ENCODE results near the gene FUT1. TPM values are rescaled to one million over a fixed set of nuclear protein-coding genes. Genes with fewer than 3 reads are reported as not detected.
A peak's percentile ranks its signal among the peaks of the same experiment; 100 is the strongest.

The FUT1 gene
- total and polyA plus RNA-seq, 9 of the 15 experiments (the other 6 are each of a cell fraction or from before 2014, with no cell fraction given), result 2.3 to 18.5 (median 8.8) TPM

DNA sequence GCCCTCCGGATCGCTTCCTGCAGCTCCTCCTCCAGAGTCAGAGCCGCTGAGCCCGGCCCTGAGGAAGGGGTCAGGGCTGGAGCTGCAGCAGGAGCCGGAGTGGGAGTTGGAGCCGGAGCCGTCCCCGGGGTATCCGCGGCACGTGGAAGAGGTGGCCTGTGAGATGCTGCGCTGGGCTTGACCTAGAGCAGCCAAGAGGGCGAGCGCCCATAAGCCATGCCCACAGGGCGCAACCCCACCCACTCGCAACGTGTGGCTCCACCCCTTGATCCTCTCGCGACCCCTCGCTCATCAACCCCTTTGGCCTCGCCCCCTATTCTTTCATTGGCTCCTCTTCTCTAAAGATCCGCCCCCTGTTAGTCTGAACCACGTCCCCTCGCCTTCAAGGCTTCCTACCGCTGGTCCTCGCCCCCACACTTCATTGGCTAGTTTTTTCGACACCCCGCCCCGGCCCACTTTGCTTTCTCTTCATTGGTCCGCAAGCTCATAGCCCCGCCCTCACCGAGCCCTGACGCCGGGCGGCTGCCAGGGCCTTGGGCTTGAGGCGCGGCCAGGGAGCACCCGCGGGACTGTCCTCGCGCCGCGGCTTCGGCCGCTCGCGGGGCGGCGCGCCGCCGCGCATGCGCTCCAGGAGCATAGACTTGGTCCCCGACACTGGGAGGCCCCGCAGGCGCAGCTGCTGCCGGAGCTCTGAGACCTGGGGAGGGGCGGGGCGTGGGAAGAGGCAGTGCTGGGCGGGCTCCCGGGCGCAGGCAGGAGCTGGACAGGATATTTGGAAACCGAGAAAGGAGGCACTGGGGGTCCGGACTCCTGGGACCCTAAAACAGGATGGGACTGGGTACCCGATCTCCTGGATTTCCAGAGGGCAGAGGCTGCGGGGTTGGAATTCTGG lies 38.3 kb downstream of the FUT1 start (continued):
- TF ChIP-seq, protein P1, sequence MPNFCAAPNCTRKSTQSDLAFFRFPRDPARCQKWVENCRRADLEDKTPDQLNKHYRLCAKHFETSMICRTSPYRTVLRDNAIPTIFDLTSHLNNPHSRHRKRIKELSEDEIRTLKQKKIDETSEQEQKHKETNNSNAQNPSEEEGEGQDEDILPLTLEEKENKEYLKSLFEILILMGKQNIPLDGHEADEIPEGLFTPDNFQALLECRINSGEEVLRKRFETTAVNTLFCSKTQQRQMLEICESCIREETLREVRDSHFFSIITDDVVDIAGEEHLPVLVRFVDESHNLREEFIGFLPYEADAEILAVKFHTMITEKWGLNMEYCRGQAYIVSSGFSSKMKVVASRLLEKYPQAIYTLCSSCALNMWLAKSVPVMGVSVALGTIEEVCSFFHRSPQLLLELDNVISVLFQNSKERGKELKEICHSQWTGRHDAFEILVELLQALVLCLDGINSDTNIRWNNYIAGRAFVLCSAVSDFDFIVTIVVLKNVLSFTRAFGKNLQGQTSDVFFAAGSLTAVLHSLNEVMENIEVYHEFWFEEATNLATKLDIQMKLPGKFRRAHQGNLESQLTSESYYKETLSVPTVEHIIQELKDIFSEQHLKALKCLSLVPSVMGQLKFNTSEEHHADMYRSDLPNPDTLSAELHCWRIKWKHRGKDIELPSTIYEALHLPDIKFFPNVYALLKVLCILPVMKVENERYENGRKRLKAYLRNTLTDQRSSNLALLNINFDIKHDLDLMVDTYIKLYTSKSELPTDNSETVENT (CRISPR knock-in tag; IDR thresholded peaks at IDR 0.05), result peak; percentile 40; the same call in 1 of the 2 replicates
- TF ChIP-seq ZNF830 (CRISPR knock-in tag; IDR thresholded peaks at IDR 0.05) (no peak), HMG20A (CRISPR knock-in tag; conservative IDR thresholded peaks at IDR 0.05) (no peak), ZNF512 (tag; IDR thresholded peaks at IDR 0.05) (no peak), RBM25 (IDR thresholded peaks at IDR 0.05; ENCODE audit: low read depth, low read length, severe bottlenecking) (peak; percentile 62), BHLHE40 (IDR thresholded peaks at IDR 0.05; ENCODE audit: low read length) (no peak), MBD2 (IDR thresholded peaks at IDR 0.05; ENCODE audit: borderline replicate concordance, low read depth) (peak; percentile 89; the same call in 1 of the 2 replicates), NR0B1 (IDR thresholded peaks at IDR 0.05; ENCODE audit: partially characterized antibody) (no peak), ZNF398 (CRISPR knock-in tag; IDR thresholded peaks at IDR 0.05) (no peak), SUPT5H (IDR thresholded peaks at IDR 0.05) (peak; percentile 40; the same call in 1 of the 2 replicates), ZNF175 (CRISPR knock-in tag; IDR thresholded peaks at IDR 0.05; ENCODE audit: low read depth) (no peak), RB1 (IDR thresholded peaks at IDR 0.05; ENCODE audit: low read depth) (peak; percentile 78), ID3 (CRISPR knock-in tag; IDR thresholded peaks at IDR 0.05) (no peak), ID3 (tag; IDR thresholded peaks at IDR 0.05) (no peak), ZNF212 (CRISPR knock-in tag; IDR thresholded peaks at IDR 0.05) (0 out of 2 replicates have a peak, but pooled peaks have one; percentile 37), CREM (IDR thresholded peaks at IDR 0.05; ENCODE audit: low read depth) (peak; percentile 70), NFIC (IDR thresholded peaks at IDR 0.05) (no peak), SP2 (IDR thresholded peaks at IDR 0.05; ENCODE audit: extremely low read depth, low read depth, low read length, poor library complexity, severe bottlenecking) (peak; percentile 66), FOXA3 (CRISPR knock-in tag; conservative IDR thresholded peaks at IDR 0.05 in 1 of 2, IDR thresholded peaks at IDR 0.05 in 1 of 2) (0 out of 4 replicates have a peak, but pooled peaks of 1 of the 2 experiments have one; percentile 26), GATAD2A (IDR thresholded peaks at IDR 0.05) (peak; percentile 64; the same call in 1 of the 2 replicates)

Data from K562 (cell line).